GM12891 (cell line): Measurements from ENCODE around the gene GPC5.

ENCODE experiments used
- DNase-seq: peaks from one replicate; pipeline ENCODE4 v3.0.0; 2011; ENCODE audit warnings: low spot score; ENCODE audit not compliant: insufficient read length
- FAIRE-seq: peaks from 2 replicates; lab custom pipeline; 2011; peaks lifted over from hg19 to GRCh38; lab: Jason Lieb, UNC
- PAX5 ChIP-seq: IDR thresholded peaks from 2 replicates; pipeline ENCODE4 v1.6.1; 2011; ENCODE audit warnings: low read length, moderate library complexity, mild to moderate bottlenecking; ENCODE audit not compliant: insufficient read depth, severe bottlenecking
- POLR2A ChIP-seq: IDR thresholded peaks from 2 replicates; pipeline ENCODE4 v1.6.1; 2011; ENCODE audit warnings: low read depth, low read length, control low read depth
- POLR2AphosphoS5 ChIP-seq: IDR thresholded peaks from 2 replicates; pipeline ENCODE4 v1.6.1; 2011; ENCODE audit warnings: low read depth, low read length, control low read depth
- POU2F2 ChIP-seq: IDR thresholded peaks from 2 replicates; pipeline ENCODE4 v1.6.1; 2011; ENCODE audit warnings: low read depth, mild to moderate bottlenecking, control low read depth, low read length, moderate library complexity
- SPI1 ChIP-seq: IDR thresholded peaks from 2 replicates; pipeline ENCODE4 v1.6.1; 2011; ENCODE audit warnings: low read depth, low read length, control low read depth
- TAF1 ChIP-seq: IDR thresholded peaks from 2 replicates; pipeline ENCODE4 v1.6.1; 2011; ENCODE audit warnings: low read depth, low read length, control low read depth

Gene GPC5

DNA sequence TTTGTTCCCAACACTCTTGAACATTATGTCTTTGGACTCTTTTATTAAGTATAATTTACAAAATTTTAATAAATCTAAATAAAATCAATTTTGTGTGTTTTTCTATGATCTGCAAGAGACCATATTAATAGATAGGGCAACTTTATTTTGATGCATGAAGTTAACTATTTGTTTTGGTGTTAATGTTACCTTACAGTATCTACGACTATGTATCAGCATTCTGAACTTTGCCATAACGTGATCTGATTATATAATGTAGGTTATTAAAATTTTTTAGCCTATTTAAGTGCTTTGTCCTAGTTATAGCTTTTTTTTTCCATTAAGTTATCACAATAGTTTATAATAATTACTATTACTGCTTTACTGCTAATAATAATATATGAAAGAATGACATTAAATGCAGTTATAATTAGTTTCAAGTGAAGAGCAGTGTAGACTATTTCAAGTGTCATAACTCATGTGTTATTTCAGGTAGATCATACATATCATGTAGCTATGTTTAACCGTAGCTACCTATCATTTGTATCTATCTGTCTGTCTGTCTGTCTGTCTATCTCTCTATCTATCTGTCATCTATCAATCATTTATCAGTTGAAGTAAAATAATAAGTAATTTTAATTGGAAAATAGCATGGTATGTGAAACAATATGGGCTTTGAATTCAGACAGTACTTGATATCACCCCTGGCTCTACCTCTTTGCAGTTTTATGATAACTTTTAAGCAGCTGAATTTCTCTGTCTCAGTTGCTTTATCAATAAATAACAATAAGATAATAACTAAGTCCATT lies 229.7 kb downstream of the GPC5 start:
- FAIRE-seq (no peak), DNase-seq (no peak)
- no peak for TF ChIP-seq SPI1
- no peak for TF ChIP-seq POLR2A
- no peak for TF ChIP-seq POLR2AphosphoS5
- no peak for TF ChIP-seq TAF1
- TF ChIP-seq PAX5, result no peak
- TF ChIP-seq POU2F2, result no peak

DNA sequence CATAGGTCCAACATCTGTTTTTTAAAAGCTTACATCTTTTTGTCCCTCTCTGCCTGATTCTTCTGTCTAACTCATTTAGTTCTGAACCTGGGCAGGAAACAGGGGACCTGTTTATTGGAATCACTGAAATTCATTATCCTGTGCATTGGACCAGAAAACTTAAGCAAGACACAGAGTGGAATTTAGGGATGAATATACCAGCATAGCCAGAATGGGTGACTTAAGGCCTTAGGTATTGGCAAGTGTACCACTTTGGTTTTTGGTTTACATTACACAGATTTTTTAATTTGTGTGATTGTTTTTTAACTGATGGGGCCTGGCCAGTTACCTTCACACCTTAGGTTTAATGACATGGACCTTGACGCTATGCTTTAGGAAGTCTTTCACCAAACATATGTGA lies 232.5 kb downstream of the GPC5 start:
- DNase-seq (no peak), FAIRE-seq (no peak)
- TF ChIP-seq SPI1, result no peak
- TF ChIP-seq POLR2AphosphoS5, result no peak
- TF ChIP-seq POLR2A, result no peak
- TF ChIP-seq POU2F2, result no peak

DNA sequence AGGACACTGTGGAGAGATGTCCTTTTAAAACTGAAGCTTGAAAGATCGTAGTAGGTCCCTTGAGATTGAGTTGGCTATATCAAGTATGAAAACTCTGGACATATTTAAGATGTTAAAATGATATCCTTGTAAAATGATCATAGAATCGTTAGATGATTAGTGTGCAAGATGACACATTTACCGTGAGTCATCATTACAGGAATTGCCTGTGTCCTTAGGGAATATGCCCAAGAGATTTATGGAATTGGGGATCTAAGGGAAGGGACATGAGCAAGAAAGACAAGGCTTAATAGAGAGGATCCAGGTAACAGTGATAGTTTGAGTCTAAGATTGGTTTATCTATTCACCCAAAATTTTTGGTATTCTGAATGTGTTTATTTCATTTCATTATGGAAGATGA lies 233.7 kb downstream of the GPC5 start:
- FAIRE-seq, result no peak
- DNase-seq, result no peak
- no peak for TF ChIP-seq PAX5
- TF ChIP-seq POU2F2, result no peak
- no peak for TF ChIP-seq SPI1
- TF ChIP-seq POLR2AphosphoS5, result no peak
- TF ChIP-seq TAF1, result no peak
- no peak for TF ChIP-seq POLR2A

- TF ChIP-seq PAX5 (no peak), POLR2A (no peak), POU2F2 (no peak), SPI1 (no peak), TAF1 (no peak), POLR2AphosphoS5 (no peak)
- no peak for FAIRE-seq
- no peak for DNase-seq
These were observed 240.9 kb downstream of the GPC5 start for GRCh38 chr13:91639330-91639729.

DNA sequence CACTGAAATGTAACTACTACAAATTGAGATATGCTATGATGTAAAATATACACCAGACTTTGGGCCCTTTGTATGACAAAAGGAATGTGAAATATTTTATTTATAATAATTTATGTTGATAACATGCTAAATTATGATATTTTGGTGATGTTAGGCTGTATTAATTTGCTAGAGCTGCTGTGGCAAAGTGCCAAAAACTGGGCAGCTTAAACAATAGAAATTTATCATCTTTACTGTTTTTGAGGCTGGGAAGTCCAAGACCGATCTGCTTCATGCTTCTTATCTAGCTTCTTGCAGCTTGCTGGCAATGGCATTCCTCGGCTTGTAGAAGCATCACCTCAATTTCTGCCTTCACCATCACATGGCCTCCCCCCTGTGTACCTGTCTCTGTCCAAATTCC lies 245.0 kb downstream of the GPC5 start:
- TF ChIP-seq POU2F2, result no peak
- no peak for TF ChIP-seq POLR2A
- no peak for TF ChIP-seq POLR2AphosphoS5
- TF ChIP-seq TAF1, result no peak
- TF ChIP-seq PAX5, result no peak
- TF ChIP-seq SPI1, result no peak
- FAIRE-seq, result no peak
- no peak for DNase-seq

- DNase-seq, result no peak
- TF ChIP-seq POU2F2 (no peak), POLR2A (no peak), POLR2AphosphoS5 (no peak)
- no peak for FAIRE-seq
These were observed 246.4 kb downstream of the GPC5 start for GRCh38 chr13:91644806-91645205.

- no peak for DNase-seq
- no peak for FAIRE-seq
- no peak for TF ChIP-seq POU2F2
- TF ChIP-seq TAF1, result no peak
- TF ChIP-seq PAX5, result no peak
- TF ChIP-seq SPI1, result no peak
These were observed 249.1 kb downstream of the GPC5 start for GRCh38 chr13:91647361-91647990.

- FAIRE-seq (no peak), DNase-seq (no peak)
- no peak for TF ChIP-seq SPI1
These were observed 249.6 kb downstream of the GPC5 start for GRCh38 chr13:91648012-91648411.

DNA sequence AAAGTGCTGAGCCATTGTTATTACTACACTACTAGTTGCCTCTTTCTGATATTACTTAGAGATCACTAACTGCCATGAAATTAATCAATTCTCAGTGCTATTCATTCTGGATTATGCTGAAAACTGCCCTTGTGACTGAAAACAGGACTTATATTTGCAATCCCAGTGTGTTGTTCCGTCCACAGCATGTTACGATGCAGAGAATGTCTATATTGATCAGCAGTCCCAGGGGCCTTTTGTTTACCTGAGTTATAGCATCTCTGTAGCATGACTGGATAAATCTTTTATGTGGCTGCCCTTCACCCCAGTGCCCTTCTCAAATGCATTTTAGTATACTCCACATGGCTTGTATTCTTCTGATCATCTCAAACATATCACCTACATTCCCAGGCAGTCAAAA lies 251.0 kb downstream of the GPC5 start:
- FAIRE-seq (no peak), DNase-seq (no peak)
- TF ChIP-seq POU2F2, result no peak
- no peak for TF ChIP-seq POLR2A
- no peak for TF ChIP-seq TAF1
- TF ChIP-seq PAX5, result no peak
- TF ChIP-seq POLR2AphosphoS5, result no peak
- no peak for TF ChIP-seq SPI1

DNA sequence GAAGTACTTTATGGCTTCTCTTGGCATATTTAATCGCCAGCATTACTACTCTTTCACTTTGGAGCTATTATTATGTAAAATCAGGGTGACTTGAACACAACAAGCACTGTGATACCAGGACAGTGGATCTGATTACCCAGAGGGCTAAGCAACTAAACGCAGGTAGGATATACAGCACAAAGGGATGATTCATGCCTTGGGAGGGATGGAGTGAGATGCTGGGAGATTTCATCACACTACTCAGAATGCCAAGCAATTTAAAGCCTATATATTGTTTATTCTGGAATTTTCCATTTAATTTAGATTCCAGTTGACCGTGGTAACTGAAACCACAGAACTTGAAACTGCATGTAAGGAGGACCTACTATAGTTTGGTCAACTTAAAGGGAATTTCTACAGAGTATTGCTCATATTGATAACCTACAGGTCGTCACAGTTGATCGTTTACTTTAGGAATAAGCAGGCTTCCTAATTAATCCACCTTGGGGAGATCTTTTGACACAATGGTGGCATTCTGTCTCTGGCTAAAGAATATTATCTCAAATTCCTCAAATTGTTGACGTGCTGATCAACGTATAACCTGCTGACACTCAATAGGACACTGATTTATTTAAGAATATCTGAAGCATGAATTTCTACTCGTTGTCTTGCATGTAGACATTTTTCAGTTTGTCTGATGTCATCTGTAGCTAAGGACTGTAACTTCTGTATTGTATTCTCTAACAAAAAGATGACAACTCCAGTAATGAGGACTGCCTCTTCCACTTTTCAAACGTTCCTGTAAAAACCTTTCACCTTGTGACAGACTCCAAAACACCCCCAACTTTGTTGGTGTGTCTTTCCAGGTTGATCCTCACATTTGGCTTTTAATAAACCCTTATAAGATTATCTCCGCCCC lies 254.2 kb downstream of the GPC5 start:
- FAIRE-seq (no peak), DNase-seq (no peak)
- TF ChIP-seq PAX5, result no peak
- TF ChIP-seq TAF1, result no peak
- TF ChIP-seq SPI1, result no peak
- no peak for TF ChIP-seq POLR2AphosphoS5
- TF ChIP-seq POLR2A, result no peak
- TF ChIP-seq POU2F2, result no peak
